Erythroblast (primary cell): ENCODE results near the gene GLIS1.

Source experiments
- GATA1 ChIP-seq: IDR thresholded peaks from 2 replicates; pipeline ENCODE4 v1.6.1; 2011; ENCODE audit warnings: low read depth, mild to moderate bottlenecking, control low read depth, low read length, moderate library complexity
- POLR2A ChIP-seq: IDR thresholded peaks from 2 replicates; pipeline ENCODE4 v1.6.1; 2011; ENCODE audit warnings: mild to moderate bottlenecking, low read length

DNA sequence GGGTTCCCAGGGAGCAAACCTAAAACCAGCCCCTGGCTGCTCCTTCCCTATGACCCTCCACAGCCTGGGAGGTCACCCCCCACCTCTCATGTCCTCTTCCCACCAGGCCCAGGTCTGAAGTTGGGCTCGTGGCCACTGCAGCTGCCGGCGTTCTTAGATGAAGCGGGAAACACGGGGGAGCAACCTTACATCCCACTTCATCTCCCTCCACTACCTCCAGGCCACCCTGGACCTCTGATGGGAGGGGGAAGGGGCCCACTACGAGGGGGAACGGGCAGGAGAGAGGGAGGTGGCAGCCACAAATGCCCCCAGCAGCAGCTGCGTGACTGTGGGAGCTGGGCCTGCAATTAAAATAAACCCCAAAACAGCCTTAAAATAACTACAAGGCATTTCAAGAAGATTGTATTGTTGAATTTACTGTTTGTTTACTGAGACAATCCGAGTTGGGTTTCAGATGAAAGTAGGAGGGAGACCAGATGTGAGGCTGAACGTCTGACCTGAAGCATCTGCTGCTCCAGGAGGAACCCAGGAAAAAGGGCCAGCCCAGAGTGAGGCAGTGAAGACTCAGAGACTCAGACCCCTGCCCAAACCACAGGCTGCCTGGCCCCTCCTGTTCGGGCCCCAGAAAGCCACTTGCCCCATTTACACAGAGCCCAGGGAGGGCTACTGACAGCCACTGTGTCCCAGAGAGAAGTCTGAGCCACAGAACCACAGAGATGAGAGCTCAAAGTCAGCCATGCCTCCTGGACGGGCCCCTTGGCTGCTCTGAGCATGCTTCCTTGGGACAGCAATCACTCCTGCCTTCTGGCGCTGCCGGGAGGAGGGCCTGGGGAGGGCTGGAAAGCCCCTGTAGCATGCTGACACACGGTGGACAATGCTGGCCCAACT is 59.8 kb downstream of the GLIS1 start:
- no peak for TF ChIP-seq POLR2A
- no peak for TF ChIP-seq GATA1
